ENCODE measurements around the gene SHKBP1.

Gene SHKBP1

DNA sequence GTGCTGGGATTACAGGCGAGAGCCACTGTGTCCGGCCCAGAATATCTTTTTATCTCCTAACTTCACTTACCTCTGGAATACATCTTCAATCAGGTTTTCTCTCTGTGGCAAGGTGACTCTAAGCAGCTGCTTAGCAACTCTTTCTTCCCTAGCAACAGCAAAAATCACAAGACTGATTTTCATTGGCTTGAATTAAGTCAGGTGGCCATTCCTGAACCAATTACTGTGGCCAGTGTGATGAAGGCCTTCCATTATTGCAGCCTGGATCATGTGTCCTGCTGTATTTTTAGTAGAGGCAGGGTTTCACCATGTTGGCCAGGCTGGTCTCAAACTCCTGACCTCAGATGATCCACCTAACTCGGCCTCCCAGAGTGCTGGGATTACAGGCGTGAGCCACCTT, 15.5 kb downstream of the SHKBP1 start:
- TF ChIP-seq CTCF (IDR thresholded peaks at IDR 0.05; ENCODE audit: low read length, missing control alignments) = no peak
- H3K4me3 ChIP-seq (replicated peaks; ENCODE audit: low read depth, low read length) = no peak overlapping the region
- DNase-seq (ENCODE audit: low read depth) = peak; percentile 78

GRCh38 chr19:40594255-40594654, 17.6 kb downstream of the SHKBP1 start:
- no peak for TF ChIP-seq CTCF (IDR thresholded peaks at IDR 0.05; ENCODE audit: low read length, missing control alignments)
- H3K4me3 ChIP-seq (replicated peaks; ENCODE audit: low read depth, low read length) = no peak overlapping the region
- DNase-seq (ENCODE audit: low read depth) = no peak

- no peak for DNase-seq (ENCODE audit: low read depth)
- no peak for TF ChIP-seq CTCF (IDR thresholded peaks at IDR 0.05; ENCODE audit: low read length, missing control alignments)
- no peak overlapping the region for H3K4me3 ChIP-seq (replicated peaks; ENCODE audit: low read depth, low read length)
Measured at GRCh38 chr19:40594657-40595091, 18.0 kb downstream of the SHKBP1 start.

GRCh38 chr19:40596608-40597328, 20.1 kb downstream of the SHKBP1 start:
- peak overlapping the region; percentile 25 for H3K4me3 ChIP-seq (replicated peaks; ENCODE audit: low read depth, low read length)
- peak; percentile 59 for DNase-seq (ENCODE audit: low read depth)
- no peak for TF ChIP-seq CTCF (IDR thresholded peaks at IDR 0.05; ENCODE audit: low read length, missing control alignments)

DNA sequence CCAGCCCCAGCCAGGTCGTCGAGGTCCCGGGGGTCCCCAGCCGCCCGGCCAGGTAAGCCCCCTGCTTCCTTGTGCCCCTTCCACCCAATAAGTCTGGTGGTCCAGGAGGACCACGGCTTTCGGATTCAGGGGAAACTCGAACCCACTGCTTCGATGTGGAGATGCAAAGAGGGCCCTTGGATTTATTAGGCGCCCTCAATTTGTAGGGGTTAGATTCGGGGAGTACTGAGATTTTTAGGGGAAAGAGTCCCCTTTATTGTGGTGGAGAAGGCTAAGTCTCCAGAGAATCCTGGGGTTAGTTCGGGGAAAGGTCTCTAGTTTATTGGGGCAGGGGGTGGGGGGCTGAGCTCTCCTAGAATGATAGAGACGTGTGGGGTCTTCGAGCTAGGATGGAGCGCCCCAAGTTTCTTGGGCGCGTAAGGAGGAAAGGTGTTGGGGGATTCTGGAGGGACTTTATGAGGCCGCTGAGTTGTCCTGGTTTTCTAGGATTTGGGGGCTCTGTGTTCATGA, 20.7 kb downstream of the SHKBP1 start:
- peak overlapping the region; percentile 25 for H3K4me3 ChIP-seq (replicated peaks; ENCODE audit: low read depth, low read length)
- no peak for TF ChIP-seq CTCF (IDR thresholded peaks at IDR 0.05; ENCODE audit: low read length, missing control alignments)
- no peak for DNase-seq (ENCODE audit: low read depth)

DNA sequence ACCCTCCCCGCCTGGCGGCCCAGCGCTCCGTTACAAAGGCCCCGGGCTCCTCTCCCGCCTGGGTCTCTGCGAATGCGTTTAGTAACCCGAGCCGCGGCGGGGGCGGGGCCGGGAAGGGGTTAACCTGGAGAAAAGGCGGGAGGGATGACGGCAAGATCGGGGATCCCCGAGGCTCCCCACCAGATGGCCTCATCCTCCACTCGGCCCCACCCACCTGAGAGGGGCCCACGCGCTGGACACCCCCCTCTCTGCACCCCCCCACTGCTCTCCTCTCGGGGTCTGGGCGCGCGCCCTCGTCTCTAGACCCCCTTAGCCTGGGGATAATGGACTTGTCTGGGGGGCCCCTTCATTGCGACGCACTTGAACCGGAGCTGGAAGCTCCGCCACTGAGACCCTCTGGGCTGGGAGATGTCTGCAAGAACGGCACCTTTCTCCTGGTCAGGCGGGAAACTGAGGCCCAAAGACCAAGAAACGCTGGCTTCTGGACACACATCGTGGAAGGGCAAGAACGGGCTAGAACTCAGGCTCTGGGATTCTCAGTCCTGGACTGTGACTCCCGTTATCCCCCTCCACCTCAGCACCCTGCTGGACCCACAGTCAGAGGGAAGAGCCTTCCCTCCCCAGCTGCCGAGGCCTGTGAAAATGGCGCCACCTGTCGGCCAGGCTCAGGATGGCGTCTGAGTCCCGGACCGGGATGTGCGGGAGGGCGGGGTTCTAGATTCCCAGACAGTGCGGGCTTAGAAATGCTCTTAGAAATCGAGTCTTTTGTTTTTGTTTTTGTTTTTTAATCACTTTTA, 21.6 kb downstream of the SHKBP1 start:
- peak; percentile 88 for DNase-seq (ENCODE audit: low read depth)
- TF ChIP-seq CTCF (IDR thresholded peaks at IDR 0.05; ENCODE audit: low read length, missing control alignments) = peak; percentile 96
- peak overlapping the region; percentile 43 for H3K4me3 ChIP-seq (replicated peaks; ENCODE audit: low read depth, low read length)
